ENCODE data around the gene MKNK2. TPM values are rescaled to one million over a fixed set of nuclear protein-coding genes. Genes with fewer than 3 reads are reported as not detected.

The MKNK2 gene
- total RNA-seq, 3 donors from 2014 or later = 94.7 to 170 (median 97.0) TPM

- H3K27me3 ChIP-seq = no peaks in the 10 kb centered on the region
- no peaks in the 10 kb centered on the region for H3K4me1 ChIP-seq
- no peak overlapping the region for H3K4me3 ChIP-seq
- intact Hi-C loops (cut with DNase I; ENCODE audit: low total_unique reads) = no loop called here
- no peaks in the 10 kb centered on the region for H3K36me3 ChIP-seq
- DNase-seq (ENCODE audit: low spot score in 2 of 2) = no peak
- no peak for TF ChIP-seq CTCF (IDR thresholded peaks at IDR 0.05)
- TF ChIP-seq POLR2A (IDR thresholded peaks at IDR 0.05) = no peak
- H3K27ac ChIP-seq = no peak overlapping the region
- peaks cover 4 to 7% of the 10 kb centered on the region in 2 donors for H3K9me3 ChIP-seq
Observed at GRCh38 chr19:2022289-2022688, 28.8 kb downstream of the MKNK2 start.

GRCh38 chr19:2021453-2022140 lies 29.4 kb downstream of the MKNK2 start:
- Histone ChIP-seq H3K4me1 (no peaks in the 10 kb centered on the region), H3K9me3 (peaks cover 4 to 7% of the 10 kb centered on the region in 2 donors), H3K36me3 (no peaks in the 10 kb centered on the region), H3K4me3 (no peak overlapping the region), H3K27ac (no peak overlapping the region), H3K27me3 (no peaks in the 10 kb centered on the region)
- no peak for TF ChIP-seq POLR2AphosphoS5 (IDR thresholded peaks at IDR 0.05)
- TF ChIP-seq CTCF (IDR thresholded peaks at IDR 0.05) = no peak
- TF ChIP-seq POLR2A (IDR thresholded peaks at IDR 0.05) = no peak
- no peak for DNase-seq (ENCODE audit: low spot score in 2 of 2)
- intact Hi-C loops (cut with DNase I; ENCODE audit: low total_unique reads) = no loop called here

GRCh38 chr19:2018752-2019151 lies 32.3 kb downstream of the MKNK2 start:
- peaks cover 0 to 6% of the 10 kb centered on the region in 2 donors for H3K4me1 ChIP-seq
- H3K27me3 ChIP-seq = no peaks in the 10 kb centered on the region
- H3K4me3 ChIP-seq = no peak overlapping the region
- no peak for DNase-seq (ENCODE audit: low spot score in 2 of 2)
- H3K9me3 ChIP-seq = no peaks in the 10 kb centered on the region
- intact Hi-C loops (cut with DNase I; ENCODE audit: low total_unique reads) = loop anchor here (5.0 kb wide), 1 partner anchor 49 kb away; no protein-coding TSS in a partner anchor
- no peak overlapping the region for H3K27ac ChIP-seq
- H3K36me3 ChIP-seq = no peaks in the 10 kb centered on the region
- TF ChIP-seq POLR2A (IDR thresholded peaks at IDR 0.05) = no peak
- no peak for TF ChIP-seq POLR2AphosphoS5 (IDR thresholded peaks at IDR 0.05)
- no peak for TF ChIP-seq CTCF (IDR thresholded peaks at IDR 0.05)

GRCh38 chr19:2016041-2016807 lies 34.8 kb downstream of the MKNK2 start:
- intact Hi-C loops (cut with DNase I; ENCODE audit: low total_unique reads) = loop anchor here (5.0 kb wide), 1 partner anchor 51 kb away; no protein-coding TSS in a partner anchor

GRCh38 chr19:2015608-2015950 lies 35.5 kb downstream of the MKNK2 start, which contains the start of gene BTBD2:
Gene BTBD2, minus strand, starts transcription at chr19:2015714. Its CDS starts 11 bp downstream, at chr19:2015703.
- H3K4me1 ChIP-seq = peaks cover 0 to 6% of the 10 kb centered on the region in 2 donors
- intact Hi-C loops (cut with DNase I; ENCODE audit: low total_unique reads) = loop anchor here (5.0 kb wide), 1 partner anchor 52 kb away; no protein-coding TSS in a partner anchor
- H3K36me3 ChIP-seq = no peaks in the 10 kb centered on the region
- TF ChIP-seq CTCF (IDR thresholded peaks at IDR 0.05) (no peak), POLR2AphosphoS5 (IDR thresholded peaks at IDR 0.05) (no peak), POLR2A (IDR thresholded peaks at IDR 0.05) (no peak)
- no peaks in the 10 kb centered on the region for H3K9me3 ChIP-seq
- no peaks in the 10 kb centered on the region for H3K27me3 ChIP-seq
- peak within 1 kb of the TSS; percentile 65 to 91 (median 72) for H3K4me3 ChIP-seq
- no peak for DNase-seq (ENCODE audit: low spot score in 2 of 2)
- H3K27ac ChIP-seq = peak within 1 kb of the TSS; percentile 78 to 82

More at GRCh38 chr19:2016041-2016807, 34.8 kb downstream of the MKNK2 start:
- Histone ChIP-seq H3K27ac (peak overlapping the region; percentile 74 to 78), H3K9me3 (no peaks in the 10 kb centered on the region), H3K4me3 (peak overlapping the region in 2 of 3 donors; percentile 72 to 91), H3K27me3 (no peaks in the 10 kb centered on the region), H3K4me1 (peaks cover 0 to 6% of the 10 kb centered on the region in 2 donors), H3K36me3 (no peaks in the 10 kb centered on the region)
- peak; percentile 78 to 80 for DNase-seq (ENCODE audit: low spot score in 2 of 2)
- no peak for TF ChIP-seq POLR2A (IDR thresholded peaks at IDR 0.05)

Measured in breast epithelium (tissue), 4 donors.